Loucy (cell line): ENCODE measurements around the gene CTPS2.
"Not testable (repeated sequence)": the region's sequence is repeated elsewhere in the genome, so short reads cannot be mapped to it uniquely, and the experiment has no call there.

Experiments
- H2AFZ ChIP-seq: fragments of 200-600 bp; sonication (generic); 2 replicates; pipeline ENCODE4 v1.6.0; 2016; ENCODE audit warnings: antibody characterized with exemption, mild to moderate bottlenecking, low read length, moderate library complexity
- H3F3A ChIP-seq: fragments of 200-600 bp; 2 replicates; pipeline ENCODE4 v1.6.0; 2016; ENCODE audit warnings: antibody characterized with exemption, low read depth, mild to moderate bottlenecking
- H3K27me3 ChIP-seq: fragments of 200-600 bp; sonication (generic); 2 replicates; pipeline ENCODE4 v1.6.1; 2014; ENCODE audit warnings: low read length, mild to moderate bottlenecking; ENCODE audit not compliant: insufficient read depth, poor library complexity, severe bottlenecking
- H3K36me3 ChIP-seq: fragments of 200-600 bp; sonication (generic); 2 replicates; pipeline ENCODE4 v1.6.1; 2016; ENCODE audit warnings: low read length; ENCODE audit not compliant: insufficient read depth
- H3K4me1 ChIP-seq: fragments of 200-600 bp; sonication (generic); 2 replicates; pipeline ENCODE4 v1.5.1; 2014; ENCODE audit warnings: low read length, mild to moderate bottlenecking; ENCODE audit not compliant: insufficient read depth, poor library complexity, severe bottlenecking
- H3K4me2 ChIP-seq: fragments of 200-600 bp; sonication (generic); 2 replicates; pipeline ENCODE4 v1.6.0; 2014; ENCODE audit warnings: antibody characterized with exemption, low read length, low read depth, mild to moderate bottlenecking; ENCODE audit not compliant: poor library complexity, severe bottlenecking
- H3K4me3 ChIP-seq: fragments of 200-600 bp; sonication (generic); 2 replicates; pipeline ENCODE4 v1.5.1; 2014; ENCODE audit warnings: low read length, mild to moderate bottlenecking, mixed read lengths; ENCODE audit not compliant: poor library complexity, severe bottlenecking
- H3K79me2 ChIP-seq: fragments of 200-600 bp; sonication (generic); 2 replicates; pipeline ENCODE4 v1.6.1; 2014; ENCODE audit warnings: low read length; ENCODE audit not compliant: insufficient read depth
- H3K9ac ChIP-seq: fragments of 200-600 bp; sonication (generic); 2 replicates; pipeline ENCODE4 v1.6.0; 2014; ENCODE audit warnings: mild to moderate bottlenecking, low read depth, low read length, moderate library complexity; ENCODE audit not compliant: poor library complexity, severe bottlenecking
- H3K9me2 ChIP-seq: fragments of 200-600 bp; sonication (generic); replicated peaks from 2 replicates; pipeline ENCODE4 v1.6.1; 2016; ENCODE audit warnings: low read depth, low read length, mixed read lengths
- H3K9me3 ChIP-seq: fragments of 200-600 bp; sonication (generic); 2 replicates; pipeline ENCODE4 v1.6.1; 2014; ENCODE audit warnings: mild to moderate bottlenecking, antibody characterized with exemption, low read length, low read depth; ENCODE audit not compliant: insufficient read depth
- H4K20me1 ChIP-seq: fragments of 200-600 bp; sonication (generic); 2 replicates; pipeline ENCODE4 v1.6.0; 2014; ENCODE audit warnings: antibody characterized with exemption, low read length, mild to moderate bottlenecking; ENCODE audit not compliant: insufficient read depth, poor library complexity, severe bottlenecking
- CTCF ChIP-seq: fragments of 200-600 bp; sonication (generic); conservative IDR thresholded peaks from 2 replicates; pipeline ENCODE4 v1.5.1; 2014; ENCODE audit warnings: mild to moderate bottlenecking, antibody characterized with exemption, low read length
- EZH2phosphoT487 ChIP-seq: fragments of 200-600 bp; IDR thresholded peaks from 2 replicates; pipeline ENCODE4 v1.6.1; 2018; ENCODE audit warnings: antibody characterized with exemption, mild to moderate bottlenecking, moderate library complexity, borderline replicate concordance

CTPS2 gene

GRCh38 chrX:16722481-16722880, 10.0 kb upstream of the CTPS2 start:
- TF ChIP-seq CTCF (no peak), EZH2phosphoT487 (no peak)
- H3K9me2 ChIP-seq: no peaks in the 10 kb centered on the region
- peak overlapping the region; percentile 12 for H3K9ac ChIP-seq
- no peaks in the 10 kb centered on the region for H3K36me3 ChIP-seq
- peaks cover 10% of the 10 kb centered on the region for H4K20me1 ChIP-seq
- peak overlapping the region; percentile 91 for H3K4me2 ChIP-seq
- H2AFZ ChIP-seq: no peak overlapping the region
- H3K9me3 ChIP-seq: no peaks in the 10 kb centered on the region
- H3K27me3 ChIP-seq: no peaks in the 10 kb centered on the region
- peaks cover 21% of the 10 kb centered on the region for H3K4me1 ChIP-seq
- H3K79me2 ChIP-seq: peaks cover 37% of the 10 kb centered on the region
- H3K4me3 ChIP-seq: peak overlapping the region; percentile 44
- no peaks in the 10 kb centered on the region for H3F3A ChIP-seq

GRCh38 chrX:16719334-16720084, 7.0 kb upstream of the CTPS2 start, which contains the start of gene SYAP1:
Gene SYAP1 (plus strand): TSS chrX:16719612. CDS start chrX:16719725, 113 bp downstream.
- no peaks in the 10 kb centered on the region for H3K36me3 ChIP-seq
- TF ChIP-seq CTCF: no peak
- no peak for TF ChIP-seq EZH2phosphoT487
- H3K9me3 ChIP-seq: no peaks in the 10 kb centered on the region
- no peaks in the 10 kb centered on the region for H3F3A ChIP-seq
- peaks cover 8% of the 10 kb centered on the region for H4K20me1 ChIP-seq
- peak within 1 kb of the TSS; percentile 84 for H3K9ac ChIP-seq
- peak within 1 kb of the TSS; percentile 85 for H2AFZ ChIP-seq
- H3K4me3 ChIP-seq: peak within 1 kb of the TSS; percentile 87
- peak within 1 kb of the TSS; percentile 91 for H3K4me2 ChIP-seq
- peaks cover 17% of the 10 kb centered on the region for H3K4me1 ChIP-seq
- H3K9me2 ChIP-seq: no peaks in the 10 kb centered on the region
- no peaks in the 10 kb centered on the region for H3K27me3 ChIP-seq
- H3K79me2 ChIP-seq: peaks cover 37% of the 10 kb centered on the region

- TF ChIP-seq CTCF: no peak
- TF ChIP-seq EZH2phosphoT487: no peak
- peaks cover 5% of the 10 kb centered on the region for H4K20me1 ChIP-seq
Observed at GRCh38 chrX:16718824-16719333, 6.4 kb upstream of the CTPS2 start.

GRCh38 chrX:16716451-16716850, 4.0 kb upstream of the CTPS2 start:
- not testable (repeated sequence) for H4K20me1 ChIP-seq, H3K9ac ChIP-seq, H3K4me3 ChIP-seq, H3K4me1 ChIP-seq, H3K27me3 ChIP-seq, H2AFZ ChIP-seq, H3K9me3 ChIP-seq, H3K36me3 ChIP-seq, H3K4me2 ChIP-seq, H3F3A ChIP-seq, H3K9me2 ChIP-seq
- H3K79me2 ChIP-seq: peaks cover 33% of the 10 kb centered on the region

More at GRCh38 chrX:16718824-16719333, 6.4 kb upstream of the CTPS2 start:
- Histone ChIP-seq H3K27me3 (no peaks in the 10 kb centered on the region), H2AFZ (peak overlapping the region; percentile 85), H3K36me3 (no peaks in the 10 kb centered on the region), H3K4me3 (peak overlapping the region; percentile 87), H3K9me2 (no peaks in the 10 kb centered on the region), H3K79me2 (peaks cover 36% of the 10 kb centered on the region), H3K4me2 (peak overlapping the region; percentile 90), H3K9me3 (no peaks in the 10 kb centered on the region), H3K9ac (peak overlapping the region; percentile 84), H3K4me1 (peaks cover 17% of the 10 kb centered on the region), H3F3A (no peaks in the 10 kb centered on the region)

- not testable (repeated sequence) for H4K20me1 ChIP-seq, H3K9me2 ChIP-seq, H3K4me3 ChIP-seq, H3K4me2 ChIP-seq, H2AFZ ChIP-seq, H3F3A ChIP-seq, H3K36me3 ChIP-seq, H3K27me3 ChIP-seq, H3K9ac ChIP-seq, H3K9me3 ChIP-seq
- Histone ChIP-seq H3K79me2 (peaks cover 32% of the 10 kb centered on the region), H3K4me1 (peaks cover 13% of the 10 kb centered on the region)
Observed at GRCh38 chrX:16715638-16716037, 3.2 kb upstream of the CTPS2 start.
